Upper lobe of left lung (tissue), 6 donors: ENCODE results near the gene RNF212B. TPM values are rescaled to one million over a fixed set of nuclear protein-coding genes. Genes with fewer than 3 reads are reported as not detected.

ENCODE experiments used
- ATAC-seq, 2 donors: fragments of 200-7000 bp; cut with Tn5 transposase; one replicate each; pipeline ENCODE4 v1.9.1; 2022; ENCODE audit warnings: mild to moderate bottlenecking in 2 of 2, moderate library complexity in 2 of 2; ENCODE audit not compliant: low FRiP score in 2 of 2
- DNase-seq, 2 donors: peaks; one replicate each; pipeline ENCODE4 v3.0.0-alpha.2; 2019 to 2020
- H3K27ac ChIP-seq, 4 donors: fragments of 200-600 bp; sonication (generic); one replicate each; pipeline ENCODE4 v1.5.1; 2016 to 2019
- H3K27me3 ChIP-seq, 4 donors: fragments of 200-600 bp; sonication (generic); one replicate each; pipeline ENCODE4 v1.5.1; 2017 to 2019
- H3K36me3 ChIP-seq, 4 donors: fragments of 200-600 bp; sonication (generic); one replicate each; pipeline ENCODE4 v1.5.1; 2016 to 2019
- H3K4me1 ChIP-seq, 4 donors: fragments of 200-600 bp; sonication (generic); one replicate each; pipeline ENCODE4 v1.5.1; 2018 to 2019
- H3K4me3 ChIP-seq, 4 donors: fragments of 200-600 bp; sonication (generic); one replicate each; pipeline ENCODE4 v1.5.1; 2017 to 2019; ENCODE audit warnings: mild to moderate bottlenecking in 2 of 4, moderate library complexity in 1 of 4
- H3K9me3 ChIP-seq, 4 donors: fragments of 200-600 bp; sonication (generic); one replicate each; pipeline ENCODE4 v1.5.1; 2018 to 2019
- EP300 ChIP-seq, 4 donors: sonication (generic); formaldehyde crosslinking; IDR thresholded peaks; one replicate each; pipeline ENCODE4 v1.5.1; 2017; ENCODE audit warnings: antibody characterized with exemption in 4 of 4, control low read depth in 2 of 4
- POLR2A ChIP-seq, 4 donors: fragments of 450-650 bp; IDR thresholded peaks; one replicate each; pipeline ENCODE4 v1.5.1; 2016 to 2017; ENCODE audit warnings: antibody characterized with exemption in 4 of 4, mild to moderate bottlenecking in 2 of 4
- POLR2AphosphoS5 ChIP-seq, 2 donors: sonication (generic); formaldehyde crosslinking; IDR thresholded peaks; one replicate each; pipeline ENCODE4 v1.5.1; 2017; ENCODE audit warnings: antibody characterized with exemption in 2 of 2
- WGBS, 2 donors: methylation state at CpG; one replicate each; pipeline ENCODE4 v1.1.5; 2017 to 2018; 5-methylcytosine and 5-hydroxymethylcytosine counted together
- total RNA-seq, 6 donors: library from RNA; depleted of rRNA in 4 of 6; stranded (reverse); fragments of >200 nt in 4 of 6; gene quantifications; one replicate each; pipeline versions ENCODE4 v1.1.0 to v1.2.1, GENCODE V29; 2016 to 2021
- TF ChIP-seq, protein P1 (sequence below), 6 experiments: fragments of 450-650 bp in 4 of 6; fragments of 200-600 bp in 2 of 6; sonication (generic) in 2 of 6; IDR thresholded peaks; one replicate each; pipeline ENCODE4 v1.5.1; 2016 to 2019; ENCODE audit warnings: antibody characterized with exemption in 6 of 6
- donor health status: DM: no; HTN: no; CAD: no; lungs with moderate emphysema.
- donor health status: DM: no; HTN: yes; CAD: no; lungs with severe emphysema.

RNF212B gene
- total RNA-seq, 6 donors from 2014 or later = not detected

DNA sequence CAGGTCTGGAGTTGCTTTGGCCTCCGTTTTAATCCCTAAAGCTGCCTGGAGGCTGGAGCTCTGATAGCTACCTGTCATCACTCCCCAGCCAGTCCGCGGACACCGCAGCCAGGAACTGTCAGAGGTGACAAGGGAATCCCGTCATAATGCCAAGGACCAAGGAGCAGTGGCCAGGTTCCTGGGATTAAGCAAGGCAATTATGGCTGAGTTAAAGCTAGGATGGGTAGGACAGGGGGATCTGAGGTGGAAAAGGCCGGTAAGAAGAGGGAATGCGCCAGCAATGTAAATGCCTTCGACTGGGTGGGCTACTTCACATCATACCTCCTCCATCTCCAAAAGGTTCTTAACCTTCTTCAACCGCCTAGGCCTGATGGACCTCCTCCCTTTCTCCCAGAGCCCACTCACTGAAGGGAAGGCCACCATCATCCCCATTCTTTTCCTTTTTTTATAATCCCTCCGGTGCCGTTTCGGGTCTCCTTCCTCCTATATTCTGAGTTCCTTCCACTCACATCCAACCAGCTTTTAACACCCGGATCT lies 63.0 kb downstream of the RNF212B start:
- peak in 1 of 2 donors; percentile 41 for DNase-seq
- Histone ChIP-seq H3K27me3 (no peaks in the 10 kb centered on the region), H3K4me1 (peaks cover 17 to 29% (median 24%) of the 10 kb centered on the region in 4 donors), H3K9me3 (no peaks in the 10 kb centered on the region), H3K36me3 (peaks cover 0 to 9% (median 4%) of the 10 kb centered on the region in 4 donors), H3K4me3 (peak overlapping the region; percentile 32 to 94 (median 70)), H3K27ac (peak overlapping the region; percentile 91 to 99 (median 96))
- 1 to 5% methylated on average over 13 of the region's 13 CpGs for WGBS, 2 donors
- ATAC-seq = no peak
- TF ChIP-seq, protein P1, sequence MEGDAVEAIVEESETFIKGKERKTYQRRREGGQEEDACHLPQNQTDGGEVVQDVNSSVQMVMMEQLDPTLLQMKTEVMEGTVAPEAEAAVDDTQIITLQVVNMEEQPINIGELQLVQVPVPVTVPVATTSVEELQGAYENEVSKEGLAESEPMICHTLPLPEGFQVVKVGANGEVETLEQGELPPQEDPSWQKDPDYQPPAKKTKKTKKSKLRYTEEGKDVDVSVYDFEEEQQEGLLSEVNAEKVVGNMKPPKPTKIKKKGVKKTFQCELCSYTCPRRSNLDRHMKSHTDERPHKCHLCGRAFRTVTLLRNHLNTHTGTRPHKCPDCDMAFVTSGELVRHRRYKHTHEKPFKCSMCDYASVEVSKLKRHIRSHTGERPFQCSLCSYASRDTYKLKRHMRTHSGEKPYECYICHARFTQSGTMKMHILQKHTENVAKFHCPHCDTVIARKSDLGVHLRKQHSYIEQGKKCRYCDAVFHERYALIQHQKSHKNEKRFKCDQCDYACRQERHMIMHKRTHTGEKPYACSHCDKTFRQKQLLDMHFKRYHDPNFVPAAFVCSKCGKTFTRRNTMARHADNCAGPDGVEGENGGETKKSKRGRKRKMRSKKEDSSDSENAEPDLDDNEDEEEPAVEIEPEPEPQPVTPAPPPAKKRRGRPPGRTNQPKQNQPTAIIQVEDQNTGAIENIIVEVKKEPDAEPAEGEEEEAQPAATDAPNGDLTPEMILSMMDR (IDR thresholded peaks at IDR 0.05) = no peak
- TF ChIP-seq POLR2A (IDR thresholded peaks at IDR 0.05) = no peak
- TF ChIP-seq EP300 (IDR thresholded peaks at IDR 0.05) = no peak
- no peak for TF ChIP-seq POLR2AphosphoS5 (IDR thresholded peaks at IDR 0.05)

DNA sequence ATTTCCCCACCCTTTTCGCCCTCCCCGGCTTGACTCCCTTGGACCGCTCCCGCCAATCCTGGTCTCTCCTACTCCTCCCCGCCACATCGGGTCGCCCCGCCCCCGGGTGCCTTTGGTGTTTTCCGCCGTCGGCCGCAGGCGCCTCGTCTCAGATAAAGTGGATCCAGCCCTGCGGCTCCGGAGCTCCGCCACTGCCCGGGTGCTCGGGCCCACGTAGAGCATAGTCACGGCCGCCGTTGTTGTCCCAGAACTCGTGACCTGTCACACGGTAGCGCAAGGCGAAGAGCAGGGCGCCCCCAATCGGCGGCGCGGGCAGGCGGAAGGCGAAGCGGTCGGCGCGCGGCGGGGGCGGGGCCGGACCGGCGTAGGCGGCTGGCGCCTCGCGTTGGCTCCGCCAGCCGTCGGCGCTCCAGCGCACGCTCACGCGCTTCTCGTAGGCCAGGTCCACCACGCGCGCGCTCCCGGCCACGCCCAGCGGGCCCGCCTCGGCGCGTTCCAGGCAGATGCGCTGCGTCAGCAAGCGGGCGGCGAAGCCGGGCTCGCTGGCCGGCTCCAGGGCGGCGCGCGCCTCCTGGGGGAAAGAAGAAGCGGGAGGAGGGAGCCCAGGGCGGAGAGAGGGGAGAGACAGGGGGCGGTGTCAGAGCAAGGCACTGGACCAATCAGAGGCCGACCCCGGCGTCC lies 63.7 kb downstream of the RNF212B start:
- peak overlapping the region; percentile 53 to 94 (median 80) for H3K4me3 ChIP-seq
- peaks cover 0 to 9% (median 4%) of the 10 kb centered on the region in 4 donors for H3K36me3 ChIP-seq
- peak; percentile 94 to 96 for ATAC-seq
- peak; percentile 98 to 100 for DNase-seq
- H3K4me1 ChIP-seq = peaks cover 23 to 36% (median 31%) of the 10 kb centered on the region in 4 donors
- no peaks in the 10 kb centered on the region for H3K9me3 ChIP-seq
- 0 to 2% methylated on average over 19 to 36 of the region's 87 CpGs for WGBS, 2 donors
- TF ChIP-seq POLR2AphosphoS5 (IDR thresholded peaks at IDR 0.05) (peak; percentile 80 to 89), POLR2A (IDR thresholded peaks at IDR 0.05) (peak in 3 of 4 donors; percentile 4 to 81 (median 44)), EP300 (IDR thresholded peaks at IDR 0.05) (peak in 2 of 4 donors; percentile 21 to 71)
- TF ChIP-seq, protein P1 (IDR thresholded peaks at IDR 0.05) = peak; percentile 48 to 98 (median 96)
- H3K27ac ChIP-seq = peak overlapping the region; percentile 91 to 99 (median 98)
- no peaks in the 10 kb centered on the region for H3K27me3 ChIP-seq

DNA sequence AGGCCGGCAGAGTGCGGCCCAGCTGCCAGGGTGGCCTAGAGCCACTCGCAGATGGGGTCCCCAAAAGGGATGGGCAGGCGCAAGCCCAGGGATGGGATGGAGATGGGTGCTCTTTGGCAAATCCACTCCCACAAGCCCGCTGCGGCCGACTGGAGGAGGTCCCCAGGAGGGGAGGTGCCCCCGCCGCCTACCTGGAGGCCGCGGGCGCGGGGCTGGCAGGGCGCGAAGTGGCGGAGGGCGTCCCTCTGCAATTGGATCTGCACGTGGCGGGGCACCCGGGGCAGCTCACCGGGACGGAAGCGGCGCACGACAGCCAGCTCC lies 64.2 kb downstream of the RNF212B start:
- TF ChIP-seq EP300 (IDR thresholded peaks at IDR 0.05) (no peak), POLR2AphosphoS5 (IDR thresholded peaks at IDR 0.05) (peak in 1 of 2 donors; percentile 72), POLR2A (IDR thresholded peaks at IDR 0.05) (peak; percentile 72 to 93 (median 83))
- TF ChIP-seq, protein P1 (IDR thresholded peaks at IDR 0.05) = no peak
- WGBS, 2 donors = 0% methylated on average over 1 to 4 of the region's 25 CpGs

DNA sequence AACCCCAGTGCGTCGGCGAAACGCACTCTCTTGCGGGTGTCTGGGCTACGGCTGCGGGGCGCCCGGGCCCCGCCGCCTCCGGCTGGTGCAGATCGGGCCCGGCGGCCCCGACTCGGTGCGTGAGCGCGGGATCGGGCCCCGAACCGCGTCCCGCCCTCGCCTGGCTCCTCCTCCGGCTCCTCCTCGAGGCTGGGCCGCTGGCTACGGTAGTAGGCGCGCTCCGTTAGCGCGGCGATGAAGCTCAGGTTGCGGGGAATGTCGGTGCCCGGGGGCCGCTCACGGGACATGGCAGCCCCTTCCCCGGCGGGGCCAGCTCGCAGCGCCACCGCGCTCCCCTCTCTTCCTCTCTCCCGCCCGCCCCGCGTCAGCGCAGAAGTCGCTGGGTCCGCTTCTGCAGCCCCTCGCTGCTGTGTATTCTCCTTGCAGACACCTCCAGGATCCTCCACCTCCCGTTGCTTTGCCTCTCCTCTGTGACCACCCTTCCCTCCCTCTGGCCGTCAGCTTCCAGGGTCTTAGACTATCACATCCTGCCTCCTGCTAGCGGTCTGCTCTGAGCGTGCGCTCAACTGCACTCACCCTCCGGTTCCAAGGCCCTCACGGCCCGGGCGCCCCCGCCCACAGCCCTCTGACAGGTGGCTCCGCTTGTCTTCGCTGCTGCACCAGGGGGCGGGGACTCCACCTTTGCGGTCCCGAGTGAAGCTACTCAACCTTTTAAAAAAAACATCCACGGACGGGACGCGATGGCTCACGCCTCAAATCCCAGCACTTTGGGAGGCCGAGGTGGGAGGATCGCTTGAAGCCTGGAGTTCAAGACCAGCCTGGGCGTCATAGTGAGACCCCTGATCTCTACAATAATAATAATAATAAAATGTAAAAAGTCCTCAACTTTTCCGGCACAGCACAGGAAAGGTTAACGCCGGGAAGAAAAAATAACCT lies 64.8 kb downstream of the RNF212B start, which contains the start of gene PPP1R3E:
Gene PPP1R3E, minus strand, starts transcription at position 570 of the 936 bp plus-strand sequence. Its CDS starts 283 bp downstream, at position 287.
- ATAC-seq (peak; percentile 9 to 72), DNase-seq (peak; percentile 81 to 94)
- peaks cover 0 to 7% (median under 1%) of the 10 kb centered on the region in 4 donors for H3K36me3 ChIP-seq
- peak within 1 kb of the TSS; percentile 91 to 99 (median 98) for H3K27ac ChIP-seq
- no peaks in the 10 kb centered on the region for H3K27me3 ChIP-seq
- WGBS, 2 donors = 4 to 9% methylated on average over 20 to 53 of the region's 81 CpGs
- TF ChIP-seq POLR2A (IDR thresholded peaks at IDR 0.05) (peak in 1 of 4 donors; percentile 10), POLR2AphosphoS5 (IDR thresholded peaks at IDR 0.05) (peak in 1 of 2 donors; percentile 58)
- TF ChIP-seq, protein P1 (IDR thresholded peaks at IDR 0.05) = no peak
- peaks cover 27 to 42% (median 37%) of the 10 kb centered on the region in 4 donors for H3K4me1 ChIP-seq
- H3K9me3 ChIP-seq = no peaks in the 10 kb centered on the region
- peak within 1 kb of the TSS; percentile 53 to 94 (median 80) for H3K4me3 ChIP-seq

More for the DNA sequence above, 64.2 kb downstream of the RNF212B start:
- peak in 1 of 2 donors; percentile 9 for ATAC-seq
- H3K9me3 ChIP-seq = no peaks in the 10 kb centered on the region
- H3K4me3 ChIP-seq = peak overlapping the region; percentile 53 to 94 (median 80)
- H3K27me3 ChIP-seq = no peaks in the 10 kb centered on the region
- H3K27ac ChIP-seq = peak overlapping the region; percentile 91 to 99 (median 98)
- peaks cover 23 to 36% (median 31%) of the 10 kb centered on the region in 4 donors for H3K4me1 ChIP-seq
- DNase-seq = peak in 1 of 2 donors; percentile 93
- H3K36me3 ChIP-seq = peaks cover 0 to 9% (median 3%) of the 10 kb centered on the region in 4 donors
